C1 segment of cervical spinal cord (tissue), 14 donors: ENCODE data around the gene USP33.
"Not testable (repeated sequence)": the region's sequence is repeated elsewhere in the genome, so short reads cannot be mapped to it uniquely, and the experiment has no call there.

Source experiments
- DNase-seq, 14 donors: peaks; one replicate each; lab custom pipeline; 2025; lab: John Stamatoyannopoulos, UW

The USP33 gene

GRCh38 chr1:77741316-77741715, 18.3 kb downstream of the USP33 start:
- no peak for DNase-seq

DNA sequence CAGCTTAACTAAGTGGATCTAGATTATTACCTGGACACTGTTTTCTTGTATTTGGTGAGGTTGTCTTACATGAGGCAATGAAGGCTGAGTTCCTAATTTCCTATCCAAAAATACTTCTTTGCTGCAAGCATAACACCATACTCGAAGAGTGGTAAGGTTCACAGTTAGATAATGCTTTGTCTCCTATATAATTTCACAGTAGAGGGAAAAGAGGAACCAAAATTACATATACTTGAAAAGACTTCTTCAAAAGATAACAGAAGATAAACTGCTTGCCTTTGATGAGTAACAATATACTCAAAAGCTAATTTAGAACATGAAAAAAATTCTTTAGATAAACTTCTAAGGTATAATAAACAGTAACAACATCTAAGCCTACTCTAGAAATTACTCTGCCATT, 20.4 kb downstream of the USP33 start:
- no peak for DNase-seq

GRCh38 chr1:77732090-77732489, 27.6 kb downstream of the USP33 start:
- no peak for DNase-seq

GRCh38 chr1:77725706-77726105, 33.9 kb downstream of the USP33 start:
- no peak for DNase-seq

GRCh38 chr1:77718181-77718580, 41.5 kb downstream of the USP33 start:
- no peak for DNase-seq

DNA sequence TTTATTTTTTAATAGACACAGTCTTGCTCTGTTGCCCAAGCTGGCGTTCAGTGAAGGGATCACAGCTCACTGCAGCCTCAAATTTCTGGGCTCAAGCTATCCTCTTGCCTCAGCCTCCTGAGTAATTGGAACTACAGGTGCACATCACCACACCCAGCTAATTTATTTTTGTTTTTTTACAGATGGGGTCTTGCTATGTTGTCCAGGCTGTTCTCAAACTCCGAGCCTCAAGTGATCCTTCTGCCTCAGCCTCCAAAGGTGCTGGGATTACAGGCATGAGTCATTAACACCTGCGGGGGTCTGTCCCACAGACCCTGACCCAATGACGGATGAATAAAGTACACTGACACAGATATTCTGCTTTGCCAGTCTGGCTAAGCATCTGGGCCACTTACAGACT, 43.6 kb downstream of the USP33 start:
- no peak for DNase-seq

- no peak for DNase-seq
These were observed 49.9 kb downstream of the USP33 start for GRCh38 chr1:77709727-77710126.

- no peak for DNase-seq
These were observed 53.3 kb downstream of the USP33 start for GRCh38 chr1:77706321-77706720.

DNA sequence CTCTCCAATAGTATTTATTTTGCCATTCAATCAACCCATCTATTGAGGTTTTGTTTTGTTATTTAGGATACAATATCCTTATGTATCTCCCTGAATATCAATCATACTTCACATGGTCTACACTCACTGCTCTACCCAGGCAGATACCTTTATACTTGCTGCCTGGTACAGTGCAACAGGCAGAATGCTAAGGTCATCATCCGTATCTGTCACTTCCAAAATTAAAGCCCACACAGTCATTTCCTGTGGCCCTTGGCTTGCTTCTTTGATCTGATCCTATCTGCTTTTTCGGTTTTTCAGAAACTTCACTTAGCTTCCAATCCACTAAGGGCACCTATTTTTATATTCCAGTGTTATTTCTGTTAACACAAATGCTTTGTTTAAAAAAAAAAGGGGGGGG, 54.9 kb downstream of the USP33 start:
- no peak for DNase-seq

DNA sequence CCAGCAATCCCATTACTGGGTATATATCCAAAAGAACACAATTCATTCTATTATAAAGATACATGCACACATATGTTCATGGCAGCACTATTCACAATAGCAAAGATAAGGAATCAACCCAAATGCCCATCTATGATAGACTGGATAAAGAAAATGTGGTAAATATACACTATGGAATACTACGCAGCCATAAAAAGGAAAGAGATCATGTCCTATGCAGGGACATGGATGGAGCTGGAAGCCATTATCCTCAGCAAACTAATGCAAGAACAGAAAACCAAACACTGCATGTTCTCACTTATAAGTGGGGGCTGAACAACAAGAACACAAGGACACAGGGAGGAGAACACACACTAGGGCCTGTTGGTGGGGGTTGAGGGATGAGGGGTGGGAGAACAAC, 60.0 kb downstream of the USP33 start:
- DNase-seq = not testable (repeated sequence)

GRCh38 chr1:77697441-77697840, 62.2 kb downstream of the USP33 start:
- no peak for DNase-seq

GRCh38 chr1:77688939-77689338, 70.7 kb downstream of the USP33 start:
- no peak for DNase-seq

DNA sequence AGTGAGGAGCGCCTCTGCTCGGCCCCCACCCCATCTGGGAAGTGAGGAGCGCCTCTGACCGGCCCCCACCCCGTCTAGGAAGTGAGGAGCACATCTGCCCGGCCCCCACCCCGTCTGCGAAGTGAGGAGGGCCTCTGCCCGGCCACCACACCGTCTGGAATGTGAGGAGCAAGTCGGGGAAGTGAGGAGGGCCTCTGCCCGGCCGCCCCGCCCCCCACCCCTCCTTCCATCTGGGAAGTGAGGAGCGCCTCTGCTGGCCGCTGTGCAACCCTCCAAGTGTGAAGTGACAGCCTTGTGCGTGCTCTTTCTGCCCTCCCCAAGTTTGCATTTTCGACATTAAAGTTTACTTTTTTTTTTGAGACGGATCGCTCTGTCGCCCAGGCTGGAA, 72.1 kb downstream of the USP33 start:
- DNase-seq = peak in 1 of 14 donors; percentile 6

DNA sequence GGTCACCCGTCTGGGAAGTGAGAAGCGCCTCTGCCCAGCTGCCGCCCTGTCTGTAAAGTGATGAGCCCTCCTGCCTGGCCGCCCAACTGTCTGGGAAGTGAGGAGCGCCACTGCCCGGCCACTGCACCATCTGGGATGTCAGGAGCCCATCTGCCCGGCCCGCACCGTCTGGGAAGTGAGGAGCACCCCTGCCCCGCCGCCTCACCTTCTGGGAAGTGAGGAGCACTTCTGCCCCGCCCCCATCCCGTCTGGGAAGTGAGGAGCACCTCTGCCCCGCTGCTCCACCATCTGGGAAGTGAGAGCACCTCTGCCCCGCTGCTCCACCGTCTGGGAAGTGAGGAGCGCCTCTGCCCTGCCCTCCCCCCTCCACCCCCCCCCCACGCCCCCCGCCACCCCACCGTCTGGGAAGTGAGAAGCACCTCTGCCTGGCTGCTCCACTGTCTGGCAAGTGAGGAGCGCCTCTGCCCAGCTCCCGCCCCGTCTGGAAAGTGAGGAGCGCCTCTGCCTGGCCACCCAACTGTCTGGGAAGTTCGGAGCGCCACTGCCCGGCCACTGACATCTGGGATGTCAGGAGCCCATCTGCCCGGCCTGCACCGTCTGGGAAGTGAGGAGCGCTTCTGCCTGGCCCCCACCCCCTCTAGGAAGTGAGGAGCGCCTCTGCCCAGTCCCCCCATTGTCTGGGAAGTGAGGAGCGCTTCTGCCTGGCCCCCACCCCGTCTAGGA, 72.7 kb downstream of the USP33 start:
- DNase-seq = no peak

- peak; percentile 59 to 97 (median 88) for DNase-seq
These were observed 76.2 kb downstream of the USP33 start for GRCh38 chr1:77683160-77684148.

GRCh38 chr1:77682460-77683159, 77.0 kb downstream of the USP33 start, which contains the start of gene ZZZ3:
Gene ZZZ3, minus strand, starts transcription at chr1:77682658. Its CDS starts 49,304 bp downstream, at chr1:77633354.
- DNase-seq = peak; percentile 59 to 95 (median 89)

- no peak for DNase-seq
These were observed 79.5 kb downstream of the USP33 start for GRCh38 chr1:77680173-77680572.

DNA sequence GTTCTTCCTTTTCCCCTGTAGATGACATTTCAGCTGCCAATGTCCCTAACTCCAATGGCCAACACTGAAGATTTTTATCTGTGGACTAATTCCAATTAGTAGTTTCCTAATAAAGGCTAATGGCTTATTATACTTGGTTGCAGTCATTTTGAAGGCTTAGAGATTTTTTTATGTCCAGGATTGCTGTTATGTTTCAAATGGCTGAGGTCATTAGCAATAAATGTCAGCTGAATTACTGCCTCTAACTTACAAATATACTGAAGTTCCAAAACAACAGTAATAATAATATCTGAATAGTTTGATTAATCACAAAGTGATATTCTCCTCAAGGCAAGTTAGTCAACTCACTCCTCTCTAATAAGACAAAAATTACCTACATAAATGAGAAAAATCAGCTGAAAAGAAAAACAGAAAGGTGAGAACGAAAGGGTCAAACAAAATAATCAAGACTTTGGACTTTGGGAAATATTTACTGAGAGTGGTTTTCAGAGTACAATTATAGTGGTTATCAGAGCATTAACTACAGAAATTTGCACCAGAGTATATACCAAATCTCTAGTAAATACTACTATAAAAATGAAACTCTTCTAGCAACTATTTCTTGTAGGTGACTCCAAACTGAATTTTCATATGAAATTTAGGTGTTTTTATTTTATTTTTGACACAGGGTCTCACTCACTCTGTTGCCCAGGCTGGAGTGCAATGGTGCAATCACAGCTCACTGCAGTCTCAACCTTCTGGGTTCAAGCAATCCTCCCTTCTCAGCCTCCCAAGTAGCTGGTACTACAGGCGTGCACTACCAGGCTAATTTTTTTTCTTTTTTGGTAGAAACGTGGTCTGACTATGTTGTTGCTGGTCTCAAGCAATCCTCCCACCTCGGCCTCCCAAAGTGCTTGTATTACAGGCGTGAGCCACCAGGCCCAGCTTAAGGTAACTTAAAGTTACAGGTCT, 80.7 kb downstream of the USP33 start:
- DNase-seq = no peak

DNA sequence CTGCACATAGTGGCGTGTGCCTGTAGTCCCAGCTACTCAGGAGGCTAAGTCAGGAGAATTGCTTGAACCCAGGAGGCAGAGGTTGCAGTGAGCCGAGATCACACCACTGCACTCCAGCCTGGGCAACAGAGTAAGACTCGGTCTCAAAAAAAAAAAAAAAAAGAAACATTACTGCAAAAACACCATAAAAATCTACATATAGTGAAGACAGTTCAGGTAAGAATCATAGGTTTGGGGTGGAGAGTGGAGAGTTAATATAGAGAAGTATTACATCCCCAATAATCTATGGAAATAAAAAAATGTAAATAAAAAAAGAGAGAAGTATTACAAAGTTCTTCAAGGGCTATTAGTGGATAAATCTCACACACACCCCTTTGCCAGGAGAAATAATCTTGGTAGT, 84.8 kb downstream of the USP33 start:
- not testable (repeated sequence) for DNase-seq

DNA sequence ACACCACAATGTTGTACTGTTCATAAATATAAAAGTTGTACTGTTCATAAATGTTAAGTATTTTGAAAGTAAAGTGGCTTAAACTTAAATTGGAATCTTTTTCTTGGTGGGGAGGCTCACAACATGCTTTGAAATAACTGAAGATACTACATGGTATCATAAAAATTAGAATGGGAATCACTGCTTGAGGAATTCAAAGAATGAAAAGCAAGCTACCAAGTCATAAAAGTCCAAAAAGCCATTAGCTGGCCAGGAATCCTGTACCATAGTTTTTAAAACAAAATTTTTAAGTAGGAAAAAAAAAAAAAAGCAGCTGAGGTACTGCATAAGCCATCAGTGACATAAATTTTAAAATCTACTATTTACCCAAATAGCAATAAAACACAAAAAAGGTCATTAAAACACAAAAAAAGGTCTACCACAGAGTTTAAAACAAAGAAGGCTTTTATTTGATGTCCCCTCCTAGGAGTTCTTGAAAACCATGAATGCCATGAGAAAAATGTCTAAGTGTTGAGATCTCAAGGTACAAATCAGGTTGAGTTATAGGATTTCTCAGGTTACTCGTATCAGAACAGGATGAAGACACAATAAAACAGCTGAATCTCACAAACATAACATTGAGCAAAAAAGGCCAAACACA, 85.8 kb downstream of the USP33 start:
- DNase-seq = no peak
